Naive thymus-derived CD4-positive, alpha-beta T cell (primary cell): Measurements from ENCODE around the gene HACD4. TPM values are rescaled to one million over a fixed set of nuclear protein-coding genes. Genes with fewer than 3 reads are reported as not detected.

Experiments
- ATAC-seq: fragments of 150-1000 bp; cut with Tn5 transposase; 2 replicates; pipeline ENCODE4 v1.10.0; 2021; ENCODE audit warnings: mild to moderate bottlenecking, moderate library complexity
- CTCF ChIA-PET: fragments of 350-600 bp; sonication (Branson Sonifier 250); formaldehyde crosslinking; loops from one replicate; lab custom pipeline; 2021; ENCODE audit warnings: antibody characterized with exemption; lab: Charles Lee
- POLR2A ChIA-PET: fragments of 350-600 bp; sonication (Branson Sonifier 250); formaldehyde crosslinking; loops from one replicate; lab custom pipeline; 2021; ENCODE audit warnings: antibody characterized with exemption, inconsistent platforms; lab: Charles Lee
- DNase-seq, 9 donors: peaks; one replicate each; pipeline versions ENCODE4 v3.0.0 to v3.0.0-alpha.2; 2020 to 2022; ENCODE audit warnings: mixed read lengths in 1 of 9
- H3K27ac ChIP-seq: one replicate; pipeline ENCODE4 v1.7.0; 2013; ENCODE audit warnings: mild to moderate bottlenecking, low read depth, low read length, moderate library complexity
- H3K27me3 ChIP-seq, 2 donors: one replicate each; pipeline ENCODE4 v1.7.0; 2013; ENCODE audit warnings: low read length in 2 of 2, mild to moderate bottlenecking in 2 of 2, moderate library complexity in 2 of 2; ENCODE audit not compliant: control insufficient read depth in 2 of 2, insufficient read depth in 2 of 2
- H3K36me3 ChIP-seq, 3 experiments: 1 replicate in 2 of 3; 2 replicates in 1 of 3; pipeline ENCODE4 v1.7.0; 2013; ENCODE audit warnings: low read length in 3 of 3, mild to moderate bottlenecking in 3 of 3, moderate library complexity in 1 of 3; ENCODE audit not compliant: insufficient read depth in 3 of 3, control insufficient read depth in 2 of 3
- H3K4me1 ChIP-seq, 2 donors: one replicate each; pipeline ENCODE4 v1.7.0; 2013; ENCODE audit warnings: low read length in 2 of 2, mild to moderate bottlenecking in 2 of 2, moderate library complexity in 1 of 2; ENCODE audit not compliant: control insufficient read depth in 2 of 2, insufficient read depth in 2 of 2
- H3K4me3 ChIP-seq: 2 replicates; pipeline ENCODE4 v1.7.0; 2013; ENCODE audit warnings: mild to moderate bottlenecking, low read length
- H3K9me3 ChIP-seq, 3 experiments: 1 replicate in 2 of 3; 2 replicates in 1 of 3; pipeline ENCODE4 v1.7.0; 2013; ENCODE audit warnings: low read length in 3 of 3; ENCODE audit not compliant: control insufficient read depth in 2 of 3
- H3K27ac Mint-ChIP-seq, 9 donors: one replicate each; pipeline ENCODE4 v1.8.0; 2020 to 2022; ENCODE audit warnings: mixed read lengths in 9 of 9, mild to moderate bottlenecking in 8 of 9, moderate library complexity in 5 of 9, inconsistent platforms in 2 of 9
- H3K27me3 Mint-ChIP-seq, 5 donors: one replicate each; pipeline ENCODE4 v1.8.0; 2021 to 2022; ENCODE audit warnings: mixed read lengths in 5 of 5, mild to moderate bottlenecking in 1 of 5
- H3K36me3 Mint-ChIP-seq, 5 donors: one replicate each; pipeline ENCODE4 v1.8.0; 2020 to 2022; ENCODE audit warnings: mixed read lengths in 5 of 5, mild to moderate bottlenecking in 3 of 5, inconsistent platforms in 1 of 5
- H3K4me1 Mint-ChIP-seq, 7 donors: one replicate each; pipeline ENCODE4 v1.8.0; 2020 to 2022; ENCODE audit warnings: mixed read lengths in 7 of 7, mild to moderate bottlenecking in 3 of 7, inconsistent platforms in 1 of 7
- H3K4me3 Mint-ChIP-seq, 10 donors: one replicate each; pipeline ENCODE4 v1.8.0; 2020 to 2022; ENCODE audit warnings: mild to moderate bottlenecking in 10 of 10, mixed read lengths in 10 of 10, moderate library complexity in 6 of 10, inconsistent platforms in 2 of 10
- H3K9me3 Mint-ChIP-seq, 11 donors: one replicate each; pipeline ENCODE4 v1.8.0; 2020 to 2022; ENCODE audit warnings: mixed read lengths in 11 of 11, mild to moderate bottlenecking in 4 of 11, inconsistent platforms in 1 of 11, moderate library complexity in 1 of 11
- intact Hi-C, 2 donors: fragments of 100-400 bp; cut with micrococcal nuclease; formaldehyde crosslinking; loops; one replicate each; pipeline ENCODE4 v1.15.1; 2023
- polyA plus RNA-seq, 2 donors: library from polyadenylated mRNA; unstranded; fragments of 300-500 nt; fragmentation: Illumina TruSeq; gene quantifications; one replicate each; pipeline ENCODE4 v1.2.3, GENCODE V29; 2021
- total RNA-seq, 6 experiments: library from RNA in 5 of 6; stranded (reverse) in 5 of 6; gene quantifications; 1 replicate in 5 of 6; 2 replicates in 1 of 6; pipeline ENCODE4 v1.2.3 and lab custom pipeline; 2021 to 2026

The HACD4 gene, protein sequence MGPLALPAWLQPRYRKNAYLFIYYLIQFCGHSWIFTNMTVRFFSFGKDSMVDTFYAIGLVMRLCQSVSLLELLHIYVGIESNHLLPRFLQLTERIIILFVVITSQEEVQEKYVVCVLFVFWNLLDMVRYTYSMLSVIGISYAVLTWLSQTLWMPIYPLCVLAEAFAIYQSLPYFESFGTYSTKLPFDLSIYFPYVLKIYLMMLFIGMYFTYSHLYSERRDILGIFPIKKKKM
- total RNA-seq (10 to 100 TPM in 4 of 5 experiments, 1 to 10 TPM in 1; 9.3 to 15.2 (median 13.6) TPM), polyA plus RNA-seq (1 to 10 TPM; 7.6 to 7.9 TPM), total RNA-seq (lab: John Stamatoyannopoulos, UW) (36.7 reads per million, percentile 64 among the genes with 10 or more reads in this experiment)

DNA sequence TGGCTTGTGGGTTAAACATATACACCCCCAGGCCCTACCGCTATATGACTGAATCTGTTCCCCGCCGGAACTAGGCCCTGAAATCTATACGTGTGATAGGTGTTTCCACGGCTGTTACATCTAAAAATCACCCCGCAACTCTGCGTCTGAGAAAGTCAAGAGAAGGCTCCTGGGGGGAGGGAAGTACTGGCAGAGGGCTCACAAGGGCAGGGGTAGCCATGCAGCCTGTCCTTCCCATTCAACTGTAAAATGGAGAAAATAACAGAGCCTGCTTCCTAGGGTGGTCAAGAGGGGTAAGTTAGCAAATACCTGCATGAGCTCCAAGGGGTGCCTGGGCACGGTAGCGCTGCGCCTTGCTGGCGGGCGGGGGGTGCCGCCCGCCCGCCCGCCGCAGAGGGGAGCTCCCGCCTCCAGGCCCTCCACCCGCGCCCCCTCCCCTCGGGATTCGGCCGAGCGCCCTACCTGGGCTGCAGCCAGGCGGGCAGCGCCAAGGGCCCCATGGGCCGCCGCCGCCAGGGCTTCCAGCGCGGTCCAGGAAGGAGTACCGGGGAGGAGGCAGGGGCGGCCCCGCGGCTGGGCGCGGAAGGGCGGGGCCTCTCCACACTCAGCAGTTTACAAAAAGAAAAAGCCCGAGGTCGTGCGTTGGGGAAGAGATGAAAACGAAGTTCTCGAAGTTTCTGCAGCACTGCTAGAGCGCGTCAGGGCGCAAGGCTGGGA lies at the start of gene HACD4:
HACD4 (minus strand) TSS at position 550 of the 717 bp plus-strand sequence; CDS start at position 500, 50 bp downstream.
- Histone ChIP-seq H3K4me1 (peaks cover 12 to 16% of the 10 kb centered on the region in 2 donors), H3K9me3 (no peaks in the 10 kb centered on the region), H3K4me3 (peak within 1 kb of the TSS; percentile 62), H3K36me3 (peaks cover 0 to 4% (median 0%) of the 10 kb centered on the region in 3 experiments), H3K27me3 (no peaks in the 10 kb centered on the region), H3K27ac (peak within 1 kb of the TSS; percentile 78)
- Mint-ChIP-seq H3K36me3 (peaks cover 9 to 17% (median 14%) of the 10 kb centered on the region in 5 donors), H3K27ac (peak within 1 kb of the TSS in 7 of 9 donors; percentile 71 to 88 (median 81)), H3K4me3 (peak within 1 kb of the TSS in 7 of 10 donors; percentile 65 to 86 (median 76)), H3K4me1 (peaks cover 13 to 42% (median 30%) of the 10 kb centered on the region in 7 donors), H3K27me3 (no peaks in the 10 kb centered on the region), H3K9me3 (peaks cover 0 to 8% (median 0%) of the 10 kb centered on the region in 11 donors)
- intact Hi-C loops: loop anchor here (1.0 to 10.0 kb wide), 13 partner anchors 11 to 1979 kb away; partner anchors contain the start of genes FOCAD (in 2 of the 2), DENND4C (in 1 of the 2) and KLHL9 (in 1 of the 2)
- POLR2A ChIA-PET: interaction anchor here (0.6 to 2.4 kb wide), 9 partner anchors 8 to 409 kb away, joined by 3 to 9 read pairs (median 4); partner anchors contain the start of gene MLLT3
- peak; percentile 87 for ATAC-seq
- DNase-seq: peak; percentile 53 to 76 (median 73)
- CTCF ChIA-PET: interaction anchor here (1.4 kb wide), 1 partner anchor 80 kb away, joined by 3 read pairs; no protein-coding TSS in a partner anchor

- CTCF ChIA-PET: interaction anchor here (2.0 kb wide), 1 partner anchor 31 kb away, joined by 9 read pairs; no protein-coding TSS in a partner anchor
- Histone ChIP-seq H3K36me3 (no peaks in the 10 kb centered on the region), H3K9me3 (no peaks in the 10 kb centered on the region), H3K4me3 (no peak overlapping the region), H3K4me1 (peaks cover 0 to 18% of the 10 kb centered on the region in 2 donors), H3K27me3 (no peaks in the 10 kb centered on the region), H3K27ac (no peak overlapping the region)
- intact Hi-C loops: loop anchor here in 1 of 2 donors (2.0 kb wide), 1 partner anchor 50 kb away; the partner anchor contains the start of gene HACD4
- Mint-ChIP-seq H3K27me3 (peaks cover 0 to 9% (median 0%) of the 10 kb centered on the region in 5 donors), H3K4me3 (peak overlapping the region in 5 of 10 donors; percentile 2 to 62 (median 5)), H3K9me3 (peaks cover 0 to 9% (median 0%) of the 10 kb centered on the region in 11 donors), H3K4me1 (peaks cover 23 to 40% (median 35%) of the 10 kb centered on the region in 7 donors), H3K36me3 (peaks cover 0 to 5% (median 3%) of the 10 kb centered on the region in 5 donors), H3K27ac (peak overlapping the region in 1 of 9 donors; percentile 48)
- POLR2A ChIA-PET: interaction anchor here (1.1 kb wide), 1 partner anchor 696 kb away, joined by 3 read pairs; no protein-coding TSS in a partner anchor
- no peak for DNase-seq
- ATAC-seq: no peak
These were observed 49.4 kb upstream of the HACD4 start for GRCh38 chr9:21080793-21081192.

GRCh38 chr9:21078702-21079101 lies 47.3 kb upstream of the HACD4 start:
- Mint-ChIP-seq H3K9me3 (peaks cover 0 to 4% (median 0%) of the 10 kb centered on the region in 11 donors), H3K27me3 (peaks cover 0 to 20% (median 0%) of the 10 kb centered on the region in 5 donors), H3K4me3 (peak overlapping the region in 1 of 10 donors; percentile 26), H3K36me3 (peaks cover 0 to 5% (median 0%) of the 10 kb centered on the region in 5 donors), H3K27ac (peak overlapping the region in 4 of 9 donors; percentile 15 to 42 (median 31)), H3K4me1 (peaks cover 23 to 40% (median 35%) of the 10 kb centered on the region in 7 donors)
- no peaks in the 10 kb centered on the region for H3K27me3 ChIP-seq
- no peak overlapping the region for H3K4me3 ChIP-seq
- no peaks in the 10 kb centered on the region for H3K9me3 ChIP-seq
- peaks cover 0 to 18% of the 10 kb centered on the region in 2 donors for H3K4me1 ChIP-seq
- H3K36me3 ChIP-seq: no peaks in the 10 kb centered on the region
- intact Hi-C loops: loop anchor here (1.0 kb wide), 1 partner anchor 33 kb away; no protein-coding TSS in a partner anchor
- CTCF ChIA-PET: interaction anchor here (0.5 to 2.9 kb wide), 7 partner anchors 13 to 634 kb away, joined by 3 to 34 read pairs (median 4); no protein-coding TSS in a partner anchor
- POLR2A ChIA-PET: interaction anchor here (0.9 to 1.5 kb wide), 4 partner anchors 19 to 1731 kb away, joined by 3 to 4 read pairs (median 3); no protein-coding TSS in a partner anchor
- ATAC-seq (peak; percentile 42), DNase-seq (peak in 3 of 9 donors; percentile 2 to 19 (median 8))
- H3K27ac ChIP-seq: no peak overlapping the region

DNA sequence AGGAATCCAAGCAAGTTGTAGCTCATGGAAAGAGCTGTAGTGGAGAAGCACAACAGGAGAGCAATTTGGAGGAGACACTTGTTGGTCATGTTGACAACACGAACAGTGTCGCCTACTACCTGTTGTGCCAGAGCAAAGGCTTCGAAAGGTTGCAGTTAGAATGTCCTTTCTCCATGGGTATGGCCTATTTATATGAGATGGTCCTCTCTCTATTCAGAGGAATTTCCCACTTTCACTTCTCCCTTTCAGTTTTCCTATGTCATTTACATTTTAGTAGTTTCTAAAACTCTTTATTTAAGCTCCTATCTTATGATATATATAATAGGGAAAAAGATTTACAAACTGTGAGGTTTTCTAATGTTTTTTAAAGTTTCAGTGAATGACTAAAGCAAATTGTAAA lies 46.3 kb upstream of the HACD4 start, which contains the start of gene IFNB1:
IFNB1 (minus strand) TSS at position 162 of the 400 bp plus-strand sequence; CDS start at position 89, 73 bp downstream.
- intact Hi-C loops: loop anchor here (1.0 kb wide), 1 partner anchor 34 kb away; no protein-coding TSS in a partner anchor
- peaks cover 0 to 25% (median 0%) of the 10 kb centered on the region in 5 donors for H3K27me3 Mint-ChIP-seq
- H3K4me1 Mint-ChIP-seq: peaks cover 23 to 35% (median 30%) of the 10 kb centered on the region in 7 donors
- no peaks in the 10 kb centered on the region for H3K27me3 ChIP-seq
- POLR2A ChIA-PET: interaction anchor here (1.1 to 1.5 kb wide), 3 partner anchors 18 to 79 kb away, joined by 3 to 4 read pairs (median 3); no protein-coding TSS in a partner anchor
- peak within 1 kb of the TSS in 3 of 9 donors; percentile 15 to 42 (median 34) for H3K27ac Mint-ChIP-seq
- peaks cover 0 to 4% (median 0%) of the 10 kb centered on the region in 11 donors for H3K9me3 Mint-ChIP-seq
- H3K36me3 ChIP-seq: no peaks in the 10 kb centered on the region
- H3K4me1 ChIP-seq: peaks cover 0 to 18% of the 10 kb centered on the region in 2 donors
- CTCF ChIA-PET: interaction anchor here (2.9 kb wide), 1 partner anchor 34 kb away, joined by 34 read pairs; no protein-coding TSS in a partner anchor
- peaks cover 0 to 5% (median 3%) of the 10 kb centered on the region in 5 donors for H3K36me3 Mint-ChIP-seq
- DNase-seq (no peak), ATAC-seq (no peak)
- H3K9me3 ChIP-seq: no peaks in the 10 kb centered on the region
- no peak within 1 kb of the TSS for H3K27ac ChIP-seq
- peak within 1 kb of the TSS in 1 of 10 donors; percentile 26 for H3K4me3 Mint-ChIP-seq
- no peak within 1 kb of the TSS for H3K4me3 ChIP-seq

DNA sequence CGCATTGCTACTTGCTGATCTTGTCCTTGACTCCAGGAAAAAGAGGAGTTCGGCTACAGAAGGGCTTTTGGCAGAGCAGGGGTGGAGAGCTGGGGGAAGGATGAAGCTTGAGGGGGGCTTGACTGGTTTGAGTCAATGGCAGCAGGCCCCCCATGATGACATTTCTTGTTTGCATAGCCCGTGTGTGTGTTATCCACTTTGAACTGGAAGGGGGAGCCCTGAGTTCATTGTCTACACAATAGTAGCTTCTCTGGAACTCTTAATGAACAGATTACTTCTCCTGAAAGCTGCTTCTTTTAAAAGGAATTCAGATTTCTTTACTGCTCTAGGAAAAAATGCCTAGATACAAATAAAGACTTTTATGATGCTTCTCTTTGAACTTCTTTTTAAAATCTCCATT lies 44.0 kb upstream of the HACD4 start:
- Histone ChIP-seq H3K9me3 (no peaks in the 10 kb centered on the region), H3K27ac (no peak overlapping the region), H3K4me1 (peaks cover 0 to 4% of the 10 kb centered on the region in 2 donors), H3K36me3 (no peaks in the 10 kb centered on the region), H3K4me3 (no peak overlapping the region), H3K27me3 (no peaks in the 10 kb centered on the region)
- H3K27me3 Mint-ChIP-seq: peaks cover 0 to 28% (median 0%) of the 10 kb centered on the region in 5 donors
- intact Hi-C loops: no loop called here
- peaks cover 0 to 4% (median 0%) of the 10 kb centered on the region in 11 donors for H3K9me3 Mint-ChIP-seq
- peak overlapping the region in 1 of 9 donors; percentile 34 for H3K27ac Mint-ChIP-seq
- DNase-seq (no peak), ATAC-seq (no peak)
- ChIA-PET CTCF (interaction anchor here (0.9 kb wide), 1 partner anchor 35 kb away, joined by 3 read pairs; no protein-coding TSS in a partner anchor), POLR2A (interaction anchor here (0.5 to 0.6 kb wide), 2 partner anchors 114 to 1144 kb away, joined by 4 read pairs; no protein-coding TSS in a partner anchor)
- H3K4me1 Mint-ChIP-seq: peaks cover 6 to 12% (median 9%) of the 10 kb centered on the region in 7 donors
- peaks cover 0 to 5% (median 3%) of the 10 kb centered on the region in 5 donors for H3K36me3 Mint-ChIP-seq
- H3K4me3 Mint-ChIP-seq: no peak overlapping the region
